DMS 273 (cell line): Measurements from ENCODE around the gene NSMCE1.

Experiments used
- DNase-seq: peaks from one replicate; lab custom pipeline; 2025; ENCODE audit not compliant: unreplicated experiment; lab: John Stamatoyannopoulos, UW

Gene NSMCE1

DNA sequence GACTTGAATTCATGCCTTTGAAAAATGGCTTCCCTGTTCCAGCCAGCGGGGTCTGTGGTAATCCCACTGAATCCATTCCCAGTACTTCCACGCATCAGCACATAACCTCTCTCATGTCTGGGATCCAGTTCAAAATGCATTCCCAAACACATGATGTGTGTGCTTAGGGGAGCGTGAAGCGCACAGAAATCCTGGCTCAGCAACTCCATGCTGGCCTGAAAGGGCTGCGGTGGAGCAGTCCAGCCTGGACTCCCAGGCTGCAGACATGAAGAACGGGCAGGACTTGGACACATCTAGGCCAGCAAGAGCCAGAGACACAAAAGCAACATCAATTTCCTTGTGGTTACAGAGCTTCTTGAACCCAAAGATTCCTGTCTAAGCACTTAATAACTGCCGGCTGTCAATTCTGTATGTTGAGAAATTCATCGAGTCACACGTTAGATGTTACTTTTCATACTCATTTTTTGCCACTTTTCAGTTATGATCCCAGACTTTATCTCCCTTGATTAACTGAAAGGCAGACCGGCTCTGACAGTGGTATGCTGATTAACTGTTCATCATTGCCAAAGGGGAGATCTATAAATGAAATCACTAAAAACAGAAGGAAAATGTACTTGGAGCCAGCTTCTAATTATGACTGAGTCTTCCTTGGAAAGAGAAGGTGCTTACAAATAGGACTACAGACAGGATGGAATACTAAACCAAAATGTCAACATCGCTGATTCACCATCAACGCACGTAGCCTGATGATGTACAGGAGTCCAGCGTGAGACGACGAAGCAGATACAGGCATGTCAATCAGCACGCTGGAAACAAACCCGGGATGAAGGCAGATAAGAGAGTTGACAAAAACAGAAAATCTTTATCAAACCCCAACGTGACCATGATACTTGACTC lies 23.0 kb downstream of the NSMCE1 start:
- no peak for DNase-seq

GRCh38 chr16:27244363-27244755 lies 24.2 kb downstream of the NSMCE1 start:
- DNase-seq: no peak

DNA sequence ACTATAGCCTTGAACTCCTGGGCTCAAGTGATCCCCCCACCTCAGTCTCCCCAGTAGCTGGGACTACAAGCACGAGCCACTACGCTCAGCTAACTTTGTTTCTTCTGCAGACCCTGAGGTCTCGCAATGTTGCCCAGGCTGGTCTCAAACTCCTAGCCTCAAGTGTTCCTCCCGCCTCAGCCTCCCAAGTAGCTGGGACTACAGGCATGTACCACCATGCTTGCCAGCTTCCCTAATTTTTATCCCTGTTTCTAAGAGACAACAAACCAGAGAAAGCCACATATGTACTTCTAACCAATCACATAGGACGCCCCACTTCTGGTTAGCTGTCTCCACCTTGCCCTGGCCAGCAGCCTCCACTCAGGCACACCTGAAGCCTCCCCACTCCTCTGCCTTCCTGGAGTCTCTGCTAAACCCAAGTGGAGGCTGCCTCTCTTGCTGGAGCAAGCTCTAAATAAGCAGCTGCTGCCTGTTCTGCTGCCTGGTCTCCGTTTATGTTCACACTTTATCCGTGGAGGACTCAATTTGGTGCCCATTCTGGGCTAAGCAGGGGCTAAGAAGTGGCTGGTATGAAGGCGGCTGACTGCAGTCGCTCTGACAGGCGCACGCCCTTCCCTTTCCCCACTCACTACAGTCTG lies 24.7 kb downstream of the NSMCE1 start:
- DNase-seq: no peak

- DNase-seq: peak; percentile 76
Observed at GRCh38 chr16:27242868-27243590, 25.5 kb downstream of the NSMCE1 start.

DNA sequence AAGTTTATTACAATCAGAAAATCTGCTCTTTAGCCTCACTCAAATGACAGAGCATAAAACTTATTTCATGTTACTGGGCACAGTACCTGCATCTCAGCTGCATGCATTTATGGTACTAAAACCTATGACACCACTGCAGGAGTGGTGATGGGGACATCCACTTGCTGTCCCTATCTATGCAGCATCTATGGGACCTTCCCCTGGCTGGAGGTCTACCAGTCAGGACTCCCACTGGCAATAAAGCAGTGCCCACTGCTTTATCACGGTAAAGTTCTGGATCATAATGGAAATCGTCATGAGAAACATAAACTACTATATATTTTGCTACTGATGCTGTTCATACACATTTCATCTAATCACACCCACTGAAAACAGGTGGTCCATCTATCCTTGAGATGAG lies 26.2 kb downstream of the NSMCE1 start:
- no peak for DNase-seq

GRCh38 chr16:27241658-27242057 lies 26.9 kb downstream of the NSMCE1 start:
- DNase-seq: no peak

GRCh38 chr16:27240948-27241531 lies 27.5 kb downstream of the NSMCE1 start:
- DNase-seq: no peak

DNA sequence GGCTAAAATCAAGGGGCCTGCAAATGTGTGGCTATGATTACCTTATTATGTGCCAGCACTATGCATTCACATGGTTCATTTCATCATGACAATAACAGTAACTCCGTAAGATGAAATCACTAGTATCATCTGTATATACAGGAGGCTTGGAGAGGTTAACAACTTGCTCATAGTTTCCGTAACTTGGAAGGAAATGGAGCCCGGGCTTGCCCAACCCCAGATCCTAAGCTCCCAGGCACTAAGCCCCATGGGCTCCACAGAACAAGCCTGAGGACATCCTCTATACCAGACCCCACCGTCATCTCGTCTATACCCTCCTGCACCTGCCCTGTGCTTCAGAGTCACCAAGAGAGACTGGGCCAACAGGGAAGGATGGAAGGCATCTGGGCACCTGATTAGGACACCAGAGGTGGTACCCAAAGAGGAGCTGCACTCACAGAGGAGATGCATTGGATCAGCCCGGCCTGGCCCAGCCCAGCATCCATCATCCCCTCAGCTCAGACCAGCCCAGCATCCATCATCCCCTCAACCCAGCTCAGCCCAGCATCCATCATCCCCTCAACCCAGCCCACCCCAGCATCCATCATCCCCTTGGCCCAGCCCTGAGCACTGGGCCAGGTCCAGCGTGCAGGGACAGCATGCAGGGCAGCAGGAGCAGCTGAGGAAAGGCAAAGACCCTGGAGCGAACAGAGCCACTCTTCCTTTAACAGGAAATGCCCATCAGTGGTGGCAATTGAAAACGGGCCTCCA lies 28.5 kb downstream of the NSMCE1 start:
- DNase-seq: no peak

- no peak for DNase-seq
Observed at GRCh38 chr16:27239026-27239425, 29.5 kb downstream of the NSMCE1 start.

DNA sequence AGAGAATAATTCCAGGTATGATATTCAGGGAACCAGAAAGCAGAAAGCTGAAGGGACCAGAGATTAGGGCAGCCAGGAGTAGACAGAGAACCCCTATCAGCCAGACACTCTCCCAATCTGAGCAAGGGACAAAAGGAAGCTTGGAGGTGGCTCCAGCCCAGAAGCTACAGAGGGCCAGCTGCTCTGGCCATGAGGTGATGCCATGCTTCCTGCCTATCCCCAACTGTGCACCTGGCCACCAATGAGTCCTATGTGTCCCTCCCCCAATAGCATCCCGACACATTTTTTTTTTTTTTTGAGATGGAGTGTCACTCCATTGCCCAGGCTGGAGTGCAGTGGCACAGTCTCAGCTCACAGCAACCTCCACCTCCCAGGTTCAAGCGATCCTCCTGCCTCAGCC lies 30.0 kb downstream of the NSMCE1 start:
- no peak for DNase-seq

DNA sequence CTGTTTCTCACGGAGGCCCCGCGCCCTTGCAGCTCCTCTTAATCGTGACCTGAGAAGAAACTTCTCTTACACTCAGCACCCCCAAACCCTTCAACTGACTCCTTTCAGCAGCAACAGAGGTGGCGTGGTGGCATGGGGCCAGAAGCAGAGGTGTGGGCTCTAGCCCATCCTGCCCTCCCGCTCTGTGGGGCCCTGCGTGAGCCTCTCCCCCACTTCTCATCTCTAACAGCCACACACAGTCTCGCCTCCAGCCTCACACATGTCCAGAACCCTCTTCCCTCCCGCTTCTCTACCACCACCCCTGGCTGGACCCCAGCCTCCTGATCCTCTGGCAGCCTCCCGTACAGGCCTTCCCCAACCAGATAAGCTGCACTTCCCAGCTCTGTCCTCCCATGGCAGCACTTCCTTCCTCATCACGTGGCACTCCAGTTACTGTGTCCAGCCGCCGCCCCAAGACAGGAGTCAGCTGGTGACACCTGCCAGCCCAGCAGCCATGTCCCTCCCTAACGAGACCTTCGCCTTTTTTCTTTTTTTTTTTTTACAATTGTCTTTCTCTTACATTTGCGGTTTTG lies 30.5 kb downstream of the NSMCE1 start:
- DNase-seq: no peak

- DNase-seq: peak; percentile 77
Observed at GRCh38 chr16:27237219-27238015, 31.2 kb downstream of the NSMCE1 start.

DNA sequence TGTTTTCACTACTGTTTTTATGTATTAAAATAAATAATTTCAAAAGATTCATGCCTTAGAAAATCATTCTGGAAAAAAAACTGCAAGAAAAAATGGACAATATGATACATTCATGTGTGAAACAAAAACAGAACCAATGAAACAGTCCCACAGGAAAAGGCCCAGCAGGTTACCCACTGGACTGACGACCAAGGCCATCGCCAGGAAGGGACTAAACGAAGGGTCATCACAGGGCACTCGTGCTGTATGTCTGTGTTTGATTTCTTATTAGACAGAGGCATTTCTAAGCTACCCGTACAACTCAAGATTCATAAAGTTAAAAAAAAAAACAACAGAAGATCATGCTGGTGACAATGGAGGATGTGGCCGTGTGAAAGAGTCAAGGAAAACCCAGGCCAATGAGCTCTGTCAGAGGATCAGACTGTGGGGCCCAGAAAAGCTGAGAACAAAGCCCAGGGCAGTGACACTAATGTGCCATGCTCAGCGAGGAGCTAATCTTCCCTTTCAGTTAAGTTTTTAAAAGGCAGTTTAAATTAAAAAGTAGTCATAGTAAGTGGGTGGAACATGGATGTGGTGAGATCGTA lies 31.8 kb downstream of the NSMCE1 start:
- no peak for DNase-seq

DNA sequence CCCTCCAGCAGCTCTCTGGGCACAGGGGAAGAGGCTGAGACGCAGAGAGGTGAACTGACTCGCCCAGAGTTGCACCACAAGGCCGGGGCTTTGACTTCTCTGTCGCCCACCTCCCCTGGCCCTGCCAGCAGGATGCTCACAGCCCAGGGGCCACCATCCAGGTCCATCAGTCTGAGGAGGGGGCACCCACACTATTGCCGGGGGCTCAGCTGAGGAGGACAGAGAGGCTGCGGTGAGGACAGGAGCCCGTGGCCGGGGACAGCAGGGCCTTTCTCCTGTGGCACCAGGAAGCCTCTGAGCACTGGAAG lies 32.7 kb downstream of the NSMCE1 start:
- DNase-seq: no peak

DNA sequence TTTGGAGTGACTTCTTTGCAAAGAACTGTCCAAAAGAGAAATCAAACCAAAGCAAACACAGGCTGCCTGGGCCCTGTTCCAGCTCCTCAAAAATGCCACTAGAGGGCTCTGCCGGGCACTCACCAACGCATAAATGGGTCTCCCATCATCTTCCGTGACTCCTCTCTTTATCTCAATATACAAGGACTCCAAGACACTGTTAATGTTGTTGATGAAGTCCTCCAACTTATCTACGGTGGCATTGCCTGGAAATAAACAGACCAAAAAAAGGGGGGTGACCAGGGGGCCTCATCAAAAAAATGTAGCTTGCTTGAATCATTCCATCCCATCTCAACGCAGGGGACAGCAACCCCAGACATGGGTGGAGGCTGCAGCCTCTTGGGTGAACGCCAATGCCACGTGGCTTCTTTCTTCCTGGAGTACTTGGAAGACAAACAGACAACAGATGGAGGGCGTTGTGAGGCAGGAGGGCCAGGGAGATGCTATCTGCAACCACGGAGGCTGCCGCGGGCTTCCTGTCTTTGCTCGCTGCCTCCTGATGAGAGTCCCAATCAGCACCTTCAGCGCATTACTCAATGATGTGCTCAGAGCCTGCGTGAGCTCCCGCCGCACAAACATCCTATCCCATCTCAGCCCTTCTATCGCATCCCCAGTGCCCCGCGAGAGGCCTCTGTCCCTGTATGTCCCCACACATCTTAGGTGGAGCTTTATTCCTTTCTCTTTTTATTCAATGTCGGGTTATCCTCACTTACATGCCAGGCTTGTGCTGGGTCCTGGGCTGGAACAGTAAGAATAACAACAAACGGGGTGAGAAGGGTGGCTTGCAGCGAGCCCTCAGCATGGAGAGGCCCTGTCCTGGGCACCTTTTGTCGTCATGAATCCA lies 33.3 kb downstream of the NSMCE1 start:
- DNase-seq: peak; percentile 99

DNA sequence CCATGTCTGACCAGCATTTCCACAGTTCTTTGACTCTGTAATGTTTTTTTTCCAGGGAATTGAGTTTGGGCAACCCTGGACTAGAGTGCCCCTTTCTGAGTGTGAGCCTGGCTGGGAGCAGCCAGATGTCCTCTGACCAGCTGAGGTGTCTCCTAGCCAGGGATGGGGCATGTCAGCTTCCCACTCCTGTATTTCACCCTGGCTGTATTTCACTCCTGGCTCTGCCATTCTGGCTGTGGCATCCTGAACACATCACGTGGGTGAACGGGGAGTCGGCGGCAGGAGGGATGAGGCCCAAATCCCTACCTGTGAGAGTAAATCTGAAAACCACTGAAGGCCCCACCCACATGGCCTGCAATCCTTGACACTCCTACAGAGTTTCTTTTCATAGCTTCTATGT lies 34.0 kb downstream of the NSMCE1 start:
- DNase-seq: no peak

- DNase-seq: no peak
Observed at GRCh38 chr16:27234171-27234570, 34.4 kb downstream of the NSMCE1 start.

DNA sequence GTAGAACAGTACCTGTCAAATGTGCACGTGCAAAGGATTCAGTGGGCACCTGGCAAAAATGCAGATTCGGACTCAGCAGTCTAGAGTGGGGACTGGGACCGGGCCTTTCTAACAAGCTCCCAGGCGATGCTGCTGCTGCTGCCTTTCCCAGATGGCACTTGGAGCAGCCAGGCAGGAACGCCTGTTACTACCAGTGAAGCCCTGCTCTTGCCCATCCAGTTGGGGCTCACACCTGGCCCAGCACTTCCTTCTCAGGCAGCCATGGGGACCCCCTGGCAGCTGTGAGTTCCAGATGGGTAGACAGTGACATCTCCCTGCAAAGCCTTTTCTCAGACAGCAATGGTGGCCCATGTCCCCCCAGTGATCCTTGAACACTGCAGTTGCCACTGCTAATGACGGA lies 34.8 kb downstream of the NSMCE1 start:
- no peak for DNase-seq
